ENCODE results near the gene ECSIT.

DNA sequence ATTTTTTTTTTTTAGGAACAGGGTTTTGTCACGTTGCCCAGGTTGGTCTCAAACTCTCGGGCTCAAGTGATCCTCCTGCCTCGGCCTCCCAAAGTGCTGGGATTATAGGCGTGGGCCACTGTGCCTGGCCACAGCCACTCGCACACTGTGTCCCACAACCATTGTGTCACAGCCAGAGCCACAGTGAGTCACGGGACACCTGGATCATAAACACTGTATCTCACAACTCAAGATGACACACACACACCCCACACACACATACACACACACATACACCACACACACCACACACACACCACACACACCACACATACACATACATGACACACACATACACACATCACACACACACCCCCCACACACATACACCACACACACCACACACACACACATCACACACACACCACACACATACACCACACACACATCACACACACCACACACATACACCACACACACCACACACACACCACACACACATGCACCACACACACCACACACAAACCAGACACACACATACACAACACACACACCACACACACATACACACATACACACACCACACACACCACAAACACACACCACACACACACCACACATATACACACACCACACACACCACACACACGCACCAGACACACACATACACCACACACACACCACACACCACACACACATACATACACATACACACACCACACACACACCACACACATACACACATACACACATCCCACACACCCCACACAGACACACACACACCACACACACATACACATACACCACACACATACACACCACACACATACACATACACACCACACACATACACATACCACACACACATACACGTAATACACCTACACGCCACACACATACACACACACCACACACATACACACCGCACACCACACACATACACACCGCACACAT is 64.3 kb downstream of the ECSIT start:
- TF ChIP-seq, protein P1, sequence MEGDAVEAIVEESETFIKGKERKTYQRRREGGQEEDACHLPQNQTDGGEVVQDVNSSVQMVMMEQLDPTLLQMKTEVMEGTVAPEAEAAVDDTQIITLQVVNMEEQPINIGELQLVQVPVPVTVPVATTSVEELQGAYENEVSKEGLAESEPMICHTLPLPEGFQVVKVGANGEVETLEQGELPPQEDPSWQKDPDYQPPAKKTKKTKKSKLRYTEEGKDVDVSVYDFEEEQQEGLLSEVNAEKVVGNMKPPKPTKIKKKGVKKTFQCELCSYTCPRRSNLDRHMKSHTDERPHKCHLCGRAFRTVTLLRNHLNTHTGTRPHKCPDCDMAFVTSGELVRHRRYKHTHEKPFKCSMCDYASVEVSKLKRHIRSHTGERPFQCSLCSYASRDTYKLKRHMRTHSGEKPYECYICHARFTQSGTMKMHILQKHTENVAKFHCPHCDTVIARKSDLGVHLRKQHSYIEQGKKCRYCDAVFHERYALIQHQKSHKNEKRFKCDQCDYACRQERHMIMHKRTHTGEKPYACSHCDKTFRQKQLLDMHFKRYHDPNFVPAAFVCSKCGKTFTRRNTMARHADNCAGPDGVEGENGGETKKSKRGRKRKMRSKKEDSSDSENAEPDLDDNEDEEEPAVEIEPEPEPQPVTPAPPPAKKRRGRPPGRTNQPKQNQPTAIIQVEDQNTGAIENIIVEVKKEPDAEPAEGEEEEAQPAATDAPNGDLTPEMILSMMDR (IDR thresholded peaks at IDR 0.05; ENCODE audit: poor library complexity, severe bottlenecking), result no peak
- TF ChIP-seq MXI1 (conservative IDR thresholded peaks at IDR 0.05; ENCODE audit: poor library complexity, severe bottlenecking), result no peak
- TF ChIP-seq EZH2 (IDR thresholded peaks at IDR 0.05; ENCODE audit: borderline replicate concordance, insufficient read depth, low read length, poor library complexity, severe bottlenecking), result no peak
- TF ChIP-seq POLR2AphosphoS5 (IDR thresholded peaks at IDR 0.05), result no peak
- TF ChIP-seq RAD21 (conservative IDR thresholded peaks at IDR 0.05), result no peak
- TF ChIP-seq TAF1 (IDR thresholded peaks at IDR 0.05; ENCODE audit: low read depth), result no peak
- TF ChIP-seq, protein P2, sequence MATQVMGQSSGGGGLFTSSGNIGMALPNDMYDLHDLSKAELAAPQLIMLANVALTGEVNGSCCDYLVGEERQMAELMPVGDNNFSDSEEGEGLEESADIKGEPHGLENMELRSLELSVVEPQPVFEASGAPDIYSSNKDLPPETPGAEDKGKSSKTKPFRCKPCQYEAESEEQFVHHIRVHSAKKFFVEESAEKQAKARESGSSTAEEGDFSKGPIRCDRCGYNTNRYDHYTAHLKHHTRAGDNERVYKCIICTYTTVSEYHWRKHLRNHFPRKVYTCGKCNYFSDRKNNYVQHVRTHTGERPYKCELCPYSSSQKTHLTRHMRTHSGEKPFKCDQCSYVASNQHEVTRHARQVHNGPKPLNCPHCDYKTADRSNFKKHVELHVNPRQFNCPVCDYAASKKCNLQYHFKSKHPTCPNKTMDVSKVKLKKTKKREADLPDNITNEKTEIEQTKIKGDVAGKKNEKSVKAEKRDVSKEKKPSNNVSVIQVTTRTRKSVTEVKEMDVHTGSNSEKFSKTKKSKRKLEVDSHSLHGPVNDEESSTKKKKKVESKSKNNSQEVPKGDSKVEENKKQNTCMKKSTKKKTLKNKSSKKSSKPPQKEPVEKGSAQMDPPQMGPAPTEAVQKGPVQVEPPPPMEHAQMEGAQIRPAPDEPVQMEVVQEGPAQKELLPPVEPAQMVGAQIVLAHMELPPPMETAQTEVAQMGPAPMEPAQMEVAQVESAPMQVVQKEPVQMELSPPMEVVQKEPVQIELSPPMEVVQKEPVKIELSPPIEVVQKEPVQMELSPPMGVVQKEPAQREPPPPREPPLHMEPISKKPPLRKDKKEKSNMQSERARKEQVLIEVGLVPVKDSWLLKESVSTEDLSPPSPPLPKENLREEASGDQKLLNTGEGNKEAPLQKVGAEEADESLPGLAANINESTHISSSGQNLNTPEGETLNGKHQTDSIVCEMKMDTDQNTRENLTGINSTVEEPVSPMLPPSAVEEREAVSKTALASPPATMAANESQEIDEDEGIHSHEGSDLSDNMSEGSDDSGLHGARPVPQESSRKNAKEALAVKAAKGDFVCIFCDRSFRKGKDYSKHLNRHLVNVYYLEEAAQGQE (IDR thresholded peaks at IDR 0.05; ENCODE audit: borderline replicate concordance), result no peak
- TF ChIP-seq SMC3 (conservative IDR thresholded peaks at IDR 0.05; ENCODE audit: poor library complexity), result no peak
- TF ChIP-seq EP300 (conservative IDR thresholded peaks at IDR 0.05; ENCODE audit: poor library complexity, severe bottlenecking), result no peak

Measured in neural cell (in vitro differentiated cells).